Osteocyte (in vitro differentiated cells): Measurements from ENCODE around the gene DCTN5. TPM values are rescaled to one million over a fixed set of nuclear protein-coding genes. Genes with fewer than 3 reads are reported as not detected.

Source experiments
- DNase-seq: peaks from one replicate; pipeline ENCODE4 v3.0.0; 2021; ENCODE audit warnings: mixed read lengths; ENCODE audit not compliant: unreplicated experiment; ENCODE audit errors: extremely low spot score
- H3K27ac Mint-ChIP-seq: one replicate; pipeline ENCODE4 v1.8.0; 2021; ENCODE audit warnings: mild to moderate bottlenecking, mixed read lengths; ENCODE audit not compliant: unreplicated experiment
- H3K27me3 Mint-ChIP-seq: one replicate; pipeline ENCODE4 v1.8.0; 2021; ENCODE audit warnings: mixed read lengths; ENCODE audit not compliant: unreplicated experiment
- H3K36me3 Mint-ChIP-seq: one replicate; pipeline ENCODE4 v1.8.0; 2021; ENCODE audit warnings: mixed read lengths; ENCODE audit not compliant: unreplicated experiment
- H3K4me1 Mint-ChIP-seq: one replicate; pipeline ENCODE4 v1.8.0; 2021; ENCODE audit warnings: mixed read lengths; ENCODE audit not compliant: unreplicated experiment
- H3K4me3 Mint-ChIP-seq: one replicate; pipeline ENCODE4 v1.8.0; 2021; ENCODE audit warnings: mild to moderate bottlenecking, moderate library complexity, mixed read lengths; ENCODE audit not compliant: unreplicated experiment
- H3K9me3 Mint-ChIP-seq: one replicate; pipeline ENCODE4 v1.8.0; 2021; ENCODE audit warnings: mixed read lengths; ENCODE audit not compliant: unreplicated experiment
- CTCF ChIP-seq: fragments of 200-600 bp; sonication (generic); IDR thresholded peaks from 2 replicates; pipeline ENCODE4 v1.5.0; 2021; ENCODE audit warnings: antibody characterized with exemption, mild to moderate bottlenecking, moderate library complexity
- long read RNA-seq: library from polyadenylated mRNA; unstranded; transcript quantifications from one replicate; pipeline ENCODE4 v2.0.0, GENCODE V29; 2021
- total RNA-seq: library from RNA; stranded (reverse); gene quantifications from 2 replicates; pipeline ENCODE4 v1.2.1, GENCODE V29; 2021

DCTN5 gene
- total RNA-seq: 65.3 and 69.7 TPM in 2 replicates
- long read RNA-seq, full-length matches to known transcripts: 319 of 352 reads
- long read RNA-seq, partial matches to known transcripts: 8 of 352 reads
- long read RNA-seq, other reads (novel, unspliced or antisense): 25 of 352 reads

GRCh38 chr16:23640931-23641765 lies at the start of gene DCTN5, which contains the start of gene PALB2:
TSS of gene DCTN5 (plus strand) at chr16:23641466. CDS start at chr16:23641543, 77 bp downstream.
TSS of gene PALB2 (minus strand) at chr16:23641310. CDS start at chr16:23641157, 153 bp downstream.
- Mint-ChIP-seq H3K27me3 (no peaks in the 10 kb centered on the region), H3K4me1 (peaks cover 26% of the 10 kb centered on the region), H3K9me3 (no peaks in the 10 kb centered on the region), H3K4me3 (peak within 1 kb of the TSS; percentile 99), H3K36me3 (peaks cover 14% of the 10 kb centered on the region), H3K27ac (peak within 1 kb of the TSS; percentile 97)
- TF ChIP-seq CTCF: no peak
- peak; percentile 97 for DNase-seq

GRCh38 chr16:23594186-23594585 lies 47.1 kb upstream of the DCTN5 start:
- TF ChIP-seq CTCF: no peak
- no peaks in the 10 kb centered on the region for H3K27me3 Mint-ChIP-seq
- H3K36me3 Mint-ChIP-seq: peaks cover 13% of the 10 kb centered on the region
- peaks cover 14% of the 10 kb centered on the region for H3K4me1 Mint-ChIP-seq
- no peaks in the 10 kb centered on the region for H3K9me3 Mint-ChIP-seq
- no peak overlapping the region for H3K27ac Mint-ChIP-seq
- H3K4me3 Mint-ChIP-seq: no peak overlapping the region
- no peak for DNase-seq

- H3K27ac Mint-ChIP-seq: peak overlapping the region; percentile 41
- TF ChIP-seq CTCF: no peak
- no peaks in the 10 kb centered on the region for H3K27me3 Mint-ChIP-seq
- peaks cover 14% of the 10 kb centered on the region for H3K4me1 Mint-ChIP-seq
- H3K36me3 Mint-ChIP-seq: peaks cover 11% of the 10 kb centered on the region
- H3K4me3 Mint-ChIP-seq: peak overlapping the region; percentile 82
- H3K9me3 Mint-ChIP-seq: no peaks in the 10 kb centered on the region
- DNase-seq: no peak
These were observed 45.9 kb upstream of the DCTN5 start for GRCh38 chr16:23595246-23595950.

- no peaks in the 10 kb centered on the region for H3K9me3 Mint-ChIP-seq
- H3K4me3 Mint-ChIP-seq: peak within 1 kb of the TSS; percentile 82
- H3K36me3 Mint-ChIP-seq: peaks cover 13% of the 10 kb centered on the region
- no peaks in the 10 kb centered on the region for H3K27me3 Mint-ChIP-seq
- peak within 1 kb of the TSS; percentile 71 for H3K27ac Mint-ChIP-seq
- H3K4me1 Mint-ChIP-seq: peaks cover 14% of the 10 kb centered on the region
- peak; percentile 100 for TF ChIP-seq CTCF
- peak; percentile 97 for DNase-seq
These were observed 45.1 kb upstream of the DCTN5 start, which contains the start of gene NDUFAB1 for GRCh38 chr16:23595951-23596720. TSS of gene NDUFAB1 (minus strand) at chr16:23596316. CDS start at chr16:23596290, 26 bp downstream.
